ENCODE data around the gene CAND2. TPM values are rescaled to one million over a fixed set of nuclear protein-coding genes. Genes with fewer than 3 reads are reported as not detected.
A peak's percentile ranks its signal among the peaks of the same experiment; 100 is the strongest.

The CAND2 gene
- total and polyA plus RNA-seq, 3 donors from 2014 or later = 38.0 to 128 (median 118) TPM

DNA sequence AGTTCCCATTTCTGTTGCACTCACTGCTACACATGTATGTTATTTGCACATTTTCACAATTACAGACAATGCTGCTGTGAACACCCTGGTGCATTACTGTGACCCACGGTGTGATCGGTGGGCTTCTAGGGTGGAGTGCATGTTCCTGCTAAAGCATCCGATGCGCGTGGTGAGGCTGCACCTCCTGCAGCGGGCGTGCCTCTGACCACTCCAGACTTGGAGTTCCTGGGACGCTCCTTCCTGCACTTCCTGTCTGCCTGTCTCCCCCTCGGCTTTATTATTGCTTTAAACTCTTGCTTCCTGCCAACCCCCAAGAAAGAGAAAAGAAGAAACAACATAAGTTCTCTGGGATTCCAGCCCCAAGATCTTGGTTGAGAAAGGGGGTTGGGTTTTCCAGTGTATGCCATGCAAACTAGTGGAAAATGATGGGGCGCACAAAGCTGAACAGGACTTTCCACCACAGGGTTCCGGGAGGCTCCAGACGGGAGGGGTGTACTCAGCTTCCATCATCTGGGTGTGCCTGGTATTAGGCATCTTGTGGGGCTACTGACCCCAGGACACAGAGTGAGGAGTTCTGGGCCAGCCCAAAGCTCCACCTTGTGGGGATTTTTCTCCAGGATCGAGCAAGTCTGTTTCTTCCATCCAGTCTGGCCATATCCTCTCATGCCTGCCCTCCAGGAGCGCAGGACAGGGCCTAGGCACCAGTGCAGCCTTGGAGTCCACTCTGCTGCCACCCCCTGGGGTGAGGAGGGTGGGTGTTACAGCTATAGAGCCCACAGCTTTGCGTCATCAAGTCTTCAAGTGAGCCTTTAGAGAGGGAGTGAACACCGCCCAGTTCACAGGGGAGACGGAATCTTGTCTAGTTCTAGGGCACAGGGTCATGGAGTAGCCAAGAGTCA is 33.7 kb downstream of the CAND2 start:
- H3K27ac ChIP-seq = peak overlapping the region in 1 of 2 donors; percentile 20
- H3K36me3 ChIP-seq (ENCODE audit: low read depth, missing control alignments) = no peaks in the 10 kb centered on the region
- no peak for DNase-seq
- no peaks in the 10 kb centered on the region for H3K27me3 ChIP-seq
- no peak overlapping the region for H3K4me3 ChIP-seq
- WGBS, 2 donors = 81 to 84% methylated on average over 15 to 17 of the region's 17 CpGs
- H3K4me1 ChIP-seq = no peaks in the 10 kb centered on the region
- no peaks in the 10 kb centered on the region for H3K9me3 ChIP-seq
- intact Hi-C loops (cut with DNase I; ENCODE audit: low total_unique reads) = no loop called here
- TF ChIP-seq CTCF (IDR thresholded peaks at IDR 0.05) = no peak
- no peak for TF ChIP-seq POLR2A (IDR thresholded peaks at IDR 0.05)

DNA sequence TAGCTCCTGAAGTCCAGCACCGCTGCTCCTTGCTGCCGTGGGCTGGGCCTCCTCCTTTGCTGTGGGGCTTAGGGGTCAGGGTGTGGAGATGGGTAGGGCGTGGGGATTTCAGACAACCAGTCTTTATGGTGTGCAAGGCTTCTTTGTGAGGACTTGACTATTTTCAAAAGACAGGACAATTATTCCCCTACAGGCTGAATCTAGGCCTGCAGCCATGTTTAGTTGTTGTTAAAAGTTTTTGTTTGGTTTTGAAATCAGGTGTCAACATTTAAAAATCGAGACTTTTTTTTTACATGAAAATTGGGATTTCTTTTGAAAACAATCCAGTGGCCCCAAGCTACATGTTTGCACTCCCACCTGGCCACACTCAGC is 34.3 kb downstream of the CAND2 start:
- no peak overlapping the region for H3K4me3 ChIP-seq
- no peaks in the 10 kb centered on the region for H3K36me3 ChIP-seq (ENCODE audit: low read depth, missing control alignments)
- WGBS, 2 donors = 71 to 76% methylated on average over 4 of the region's 4 CpGs
- H3K9me3 ChIP-seq = no peaks in the 10 kb centered on the region
- TF ChIP-seq CTCF (IDR thresholded peaks at IDR 0.05) = peak in 2 of 3 experiments; percentile 28 to 33
- TF ChIP-seq POLR2A (IDR thresholded peaks at IDR 0.05) = no peak
- DNase-seq = no peak
- H3K27ac ChIP-seq = peak overlapping the region in 1 of 2 donors; percentile 20
- no peaks in the 10 kb centered on the region for H3K27me3 ChIP-seq
- no peaks in the 10 kb centered on the region for H3K4me1 ChIP-seq
- intact Hi-C loops (cut with DNase I; ENCODE audit: low total_unique reads) = no loop called here

DNA sequence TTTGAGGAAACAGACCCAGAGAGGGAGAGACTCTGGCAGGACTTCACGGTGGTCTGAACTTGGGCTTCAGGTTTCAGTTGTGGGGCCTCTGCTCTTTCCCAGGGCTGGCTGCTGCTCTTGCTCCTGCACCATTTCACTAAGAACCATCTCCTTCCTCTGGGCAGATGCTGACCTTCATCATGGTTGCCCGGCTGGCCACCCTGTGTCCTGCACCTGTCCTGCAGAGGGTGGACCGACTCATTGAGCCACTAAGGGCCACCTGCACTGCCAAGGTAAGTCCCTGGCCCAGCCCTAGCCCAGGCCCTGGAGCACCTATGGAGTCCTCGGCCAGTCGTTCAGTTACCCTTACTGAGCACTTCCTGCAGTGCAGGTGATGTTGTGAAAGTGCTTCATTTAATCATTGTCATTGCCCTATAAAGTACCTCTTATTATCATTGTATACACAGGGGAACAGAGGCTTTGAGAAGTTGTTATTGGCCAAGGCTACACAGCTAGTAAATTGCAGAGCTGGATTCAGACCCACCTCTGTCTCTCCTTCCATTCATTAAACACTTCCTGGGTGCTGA is 34.9 kb downstream of the CAND2 start:
- Histone ChIP-seq H3K4me3 (no peak overlapping the region), H3K9me3 (no peaks in the 10 kb centered on the region), H3K27ac (peak overlapping the region in 1 of 2 donors; percentile 20), H3K4me1 (no peaks in the 10 kb centered on the region), H3K27me3 (no peaks in the 10 kb centered on the region), H3K36me3 (ENCODE audit: low read depth, missing control alignments) (no peaks in the 10 kb centered on the region)
- 78% methylated on average over 5 of the region's 5 CpGs for WGBS, 2 donors
- no peak for DNase-seq
- TF ChIP-seq POLR2A (IDR thresholded peaks at IDR 0.05) (no peak), CTCF (IDR thresholded peaks at IDR 0.05) (no peak)
- intact Hi-C loops (cut with DNase I; ENCODE audit: low total_unique reads) = no loop called here

GRCh38 chr3:12832350-12833221 is 36.1 kb downstream of the CAND2 start:
- no peak overlapping the region for H3K27ac ChIP-seq
- no peaks in the 10 kb centered on the region for H3K4me1 ChIP-seq
- H3K27me3 ChIP-seq = no peaks in the 10 kb centered on the region
- H3K36me3 ChIP-seq (ENCODE audit: low read depth, missing control alignments) = no peaks in the 10 kb centered on the region
- 74 to 86% methylated on average over 7 of the region's 7 CpGs for WGBS, 2 donors
- intact Hi-C loops (cut with DNase I; ENCODE audit: low total_unique reads) = no loop called here
- H3K9me3 ChIP-seq = no peaks in the 10 kb centered on the region
- DNase-seq = no peak
- TF ChIP-seq CTCF (IDR thresholded peaks at IDR 0.05) (no peak), POLR2A (IDR thresholded peaks at IDR 0.05) (no peak)
- no peak overlapping the region for H3K4me3 ChIP-seq

All from testis (tissue), 3 donors.